Gastroesophageal sphincter (tissue), 3 donors: ENCODE measurements around the gene MPLKIP.
"Not testable (repeated sequence)": the region's sequence is repeated elsewhere in the genome, so short reads cannot be mapped to it uniquely, and the experiment has no call there.

Experiments
- CTCF ChIP-seq, 4 experiments: fragments of 200-600 bp in 2 of 4; fragments of 450-650 bp in 2 of 4; sonication (generic) in 1 of 4; IDR thresholded peaks; one replicate each; pipeline ENCODE4 v1.5.1; 2017 to 2019; ENCODE audit warnings: antibody characterized with exemption in 4 of 4, mild to moderate bottlenecking in 2 of 4, moderate library complexity in 2 of 4
- EP300 ChIP-seq: sonication (generic); formaldehyde crosslinking; IDR thresholded peaks from one replicate; pipeline ENCODE4 v1.6.1; 2017; ENCODE audit warnings: antibody characterized with exemption, mild to moderate bottlenecking
- POLR2A ChIP-seq, 2 donors: fragments of 450-650 bp; IDR thresholded peaks; one replicate each; pipeline ENCODE4 v1.6.1; 2017; ENCODE audit warnings: antibody characterized with exemption in 2 of 2, mild to moderate bottlenecking in 2 of 2, moderate library complexity in 1 of 2
- POLR2AphosphoS5 ChIP-seq: sonication (generic); formaldehyde crosslinking; IDR thresholded peaks from one replicate; pipeline ENCODE4 v1.6.1; 2017; ENCODE audit warnings: antibody characterized with exemption

GRCh38 chr7:40173121-40173520 lies 38.7 kb upstream of the MPLKIP start:
- not testable (repeated sequence) for TF ChIP-seq CTCF (IDR thresholded peaks at IDR 0.05); POLR2A (IDR thresholded peaks at IDR 0.05); POLR2AphosphoS5; EP300
